HepG2 (cell line): ENCODE results near the gene CDCA4. TPM values are rescaled to one million over a fixed set of nuclear protein-coding genes. Genes with fewer than 3 reads are reported as not detected.
A peak's percentile ranks its signal among the peaks of the same experiment; 100 is the strongest.

ENCODE experiments used
- ATAC-seq: fragments of 200-7000 bp; cut with Tn5 transposase; 3 replicates; pipeline ENCODE4 v1.9.1; 2020; ENCODE audit warnings: mild to moderate bottlenecking, moderate library complexity
- BruUV-seq: library from RNA; stranded (reverse); fragments of 400-500 nt; replicated peaks from 2 replicates; lab custom pipeline; 2021; lab: Mats Ljungman, UMichigan
- CTCF ChIA-PET: fragments of 300-600 bp; formaldehyde crosslinking; extraction: SDS; loops from one replicate; lab custom pipeline; 2021; ENCODE audit warnings: low total read pairs, inconsistent platforms, low intra/inter-chr PET ratio; lab: Yijun Ruan, JAX
- POLR2A ChIA-PET: fragments of 350-600 bp; sonication (Branson Sonifier 250); formaldehyde crosslinking; loops from one replicate; lab custom pipeline; 2020; ENCODE audit warnings: antibody characterized with exemption, inconsistent platforms; lab: Yijun Ruan, JAX
- DNase-seq: peaks from one replicate; pipeline ENCODE4 v3.0.0-alpha.2; 2015; ENCODE audit warnings: low spot score
- FAIRE-seq: peaks from 3 replicates; lab custom pipeline; 2011; peaks lifted over from hg19 to GRCh38; lab: Jason Lieb, UNC
- H2AFZ ChIP-seq: one replicate; pipeline ENCODE4 v1.6.1; 2011; ENCODE audit warnings: low read length, inconsistent platforms
- H3K27ac ChIP-seq: fragments of 300-600 bp; 3 replicates; pipeline ENCODE4 v1.8.0; 2011; ENCODE audit warnings: mixed run types, mild to moderate bottlenecking, mixed read lengths, low read length, inconsistent platforms; ENCODE audit not compliant: insufficient read depth; ENCODE audit errors: extremely low read length
- H3K27me3 ChIP-seq, 2 experiments: fragments of 200-600 bp in 1 of 2; 2 replicates in 1 of 2; 3 replicates in 1 of 2; pipeline versions ENCODE4 v1.6.0 to v1.8.0; 2011; ENCODE audit warnings: low read length in 2 of 2, mild to moderate bottlenecking in 2 of 2, moderate library complexity in 2 of 2, inconsistent platforms in 1 of 2; ENCODE audit not compliant: insufficient read depth in 2 of 2, control insufficient read depth in 1 of 2
- H3K36me3 ChIP-seq, 2 experiments: fragments of 200-600 bp in 1 of 2; replicated peaks in 1 of 2; 2 replicates in 1 of 2; 3 replicates in 1 of 2; pipeline versions ENCODE4 v1.5.1 to v1.8.0; 2011; ENCODE audit warnings: low read length in 2 of 2, inconsistent platforms in 1 of 2; ENCODE audit not compliant: insufficient read depth in 2 of 2, control insufficient read depth in 1 of 2
- H3K4me1 ChIP-seq: 2 replicates; pipeline ENCODE4 v1.5.1; 2012; ENCODE audit warnings: low read length, inconsistent platforms; ENCODE audit not compliant: insufficient read depth
- H3K4me2 ChIP-seq: 2 replicates; pipeline ENCODE4 v1.6.0; 2011; ENCODE audit warnings: low read depth, low read length, inconsistent platforms
- H3K4me3 ChIP-seq, 3 experiments: fragments of 200-600 bp in 1 of 3; sonication (generic), shearing (Covaris generic) in 1 of 3; replicated peaks in 1 of 3; 2 replicates each; pipeline ENCODE4 v1.5.1; 2011 to 2016; ENCODE audit warnings: low read length in 3 of 3, inconsistent platforms in 2 of 3, low read depth in 2 of 3, mild to moderate bottlenecking in 2 of 3, control low read depth in 1 of 3, mixed read lengths in 1 of 3; ENCODE audit not compliant: insufficient read depth in 1 of 3
- H3K79me2 ChIP-seq: one replicate; pipeline ENCODE4 v1.6.1; 2011; ENCODE audit warnings: low read length, inconsistent platforms; ENCODE audit not compliant: insufficient read depth
- H3K9ac ChIP-seq: 2 replicates; pipeline ENCODE4 v1.6.0; 2011; ENCODE audit warnings: mild to moderate bottlenecking, low read depth, low read length, inconsistent platforms; ENCODE audit not compliant: insufficient read depth
- H3K9me3 ChIP-seq: 2 replicates; pipeline ENCODE4 v1.5.1; 2012; ENCODE audit warnings: mild to moderate bottlenecking, low read length
- H4K20me1 ChIP-seq: 2 replicates; pipeline ENCODE4 v1.6.0; 2011; ENCODE audit warnings: inconsistent platforms, mild to moderate bottlenecking, low read length, moderate library complexity; ENCODE audit not compliant: insufficient read depth
- AGO2 ChIP-seq: fragments of 200-400 bp; formaldehyde crosslinking; optimal IDR thresholded peaks from 2 replicates; pipeline ENCODE3; 2017; ENCODE audit warnings: mild to moderate bottlenecking, low read depth, low read length, moderate library complexity
- ATF5 ChIP-seq: sonication (generic); formaldehyde crosslinking; IDR thresholded peaks from 2 replicates; pipeline ENCODE4 v1.4.0; 2020; ENCODE audit warnings: mild to moderate bottlenecking, low read depth, missing genetic modification reagents
- DBP ChIP-seq: sonication (generic); formaldehyde crosslinking; IDR thresholded peaks from 2 replicates; pipeline ENCODE4 v1.4.0; 2020; ENCODE audit warnings: missing genetic modification reagents; ENCODE audit errors: not compliant biosample characterization
- EED ChIP-seq: sonication (generic); formaldehyde crosslinking; IDR thresholded peaks from 2 replicates; pipeline ENCODE4 v1.5.0; 2020; ENCODE audit warnings: mild to moderate bottlenecking, missing genetic modification reagents
- POLR2G ChIP-seq: fragments of 200-400 bp; formaldehyde crosslinking; IDR thresholded peaks from 2 replicates; pipeline ENCODE4 v1.6.1; 2018; ENCODE audit warnings: mild to moderate bottlenecking, low read depth, low read length, moderate library complexity
- PRMT3 ChIP-seq: sonication (generic); formaldehyde crosslinking; IDR thresholded peaks from 2 replicates; pipeline ENCODE4 v1.8.1; 2022; ENCODE audit warnings: low read depth, mild to moderate bottlenecking, moderate library complexity, missing genetic modification reagents, borderline replicate concordance
- SIN3A ChIP-seq: IDR thresholded peaks from 2 replicates; pipeline ENCODE4 v1.6.1; 2011; ENCODE audit warnings: low read depth, mild to moderate bottlenecking, control low read depth, low read length, borderline replicate concordance
- SKI ChIP-seq: fragments of 450-650 bp; IDR thresholded peaks from one replicate; pipeline ENCODE4 v1.6.1; 2018; ENCODE audit warnings: mild to moderate bottlenecking; ENCODE audit not compliant: partially characterized antibody
- SP1 ChIP-seq, 2 experiments: fragments of 450-650 bp in 1 of 2; sonication (generic) in 1 of 2; formaldehyde crosslinking in 1 of 2; IDR thresholded peaks; 2 replicates each; pipeline versions ENCODE4 v1.4.0 to v1.6.1; 2016 to 2020; ENCODE audit warnings: missing genetic modification reagents in 1 of 2
- TMF1 ChIP-seq: sonication (generic); formaldehyde crosslinking; IDR thresholded peaks from 2 replicates; pipeline ENCODE4 v1.8.1; 2022; ENCODE audit warnings: low read depth, missing genetic modification reagents
- ZBTB39 ChIP-seq: sonication (generic); formaldehyde crosslinking; IDR thresholded peaks from 2 replicates; pipeline ENCODE4 v1.5.0; 2020; ENCODE audit warnings: missing genetic modification reagents
- ZFX ChIP-seq: sonication (generic); formaldehyde crosslinking; IDR thresholded peaks from 2 replicates; pipeline ENCODE4 v1.4.0; 2020; ENCODE audit warnings: mild to moderate bottlenecking, low read depth, missing genetic modification reagents, moderate library complexity
- ZFY ChIP-seq: sonication (generic); formaldehyde crosslinking; IDR thresholded peaks from 2 replicates; pipeline ENCODE4 v1.4.0; 2020; ENCODE audit warnings: missing genetic modification reagents
- ZNF101 ChIP-seq: sonication (generic); formaldehyde crosslinking; IDR thresholded peaks from 2 replicates; pipeline ENCODE4 v1.4.0; 2020; ENCODE audit warnings: mild to moderate bottlenecking, low read depth, missing genetic modification reagents, borderline replicate concordance
- ZNF124 ChIP-seq: sonication (generic); formaldehyde crosslinking; IDR thresholded peaks from 2 replicates; pipeline ENCODE4 v1.4.0; 2020; ENCODE audit warnings: missing genetic modification reagents
- ZNF136 ChIP-seq: sonication (generic); formaldehyde crosslinking; IDR thresholded peaks from 2 replicates; pipeline ENCODE4 v1.8.1; 2022; ENCODE audit warnings: low read depth, mild to moderate bottlenecking, moderate library complexity, missing genetic modification reagents
- ZNF607 ChIP-seq: sonication (generic); formaldehyde crosslinking; IDR thresholded peaks from 2 replicates; pipeline ENCODE4 v1.5.1; 2020; ENCODE audit warnings: missing genetic modification reagents, mild to moderate bottlenecking, borderline replicate concordance
- ZNF672 ChIP-seq: sonication (generic); formaldehyde crosslinking; IDR thresholded peaks from 2 replicates; pipeline ENCODE4 v1.8.1; 2022; ENCODE audit warnings: missing genetic modification reagents
- ZNF709 ChIP-seq: sonication (generic); formaldehyde crosslinking; IDR thresholded peaks from 2 replicates; pipeline ENCODE4 v1.5.0; 2020; ENCODE audit warnings: mild to moderate bottlenecking, missing genetic modification reagents
- ZNF724P ChIP-seq: sonication (generic); formaldehyde crosslinking; IDR thresholded peaks from 2 replicates; pipeline ENCODE4 v1.8.0; 2022; ENCODE audit warnings: missing genetic modification reagents, borderline replicate concordance
- ZNF777 ChIP-seq: sonication (generic); formaldehyde crosslinking; IDR thresholded peaks from 2 replicates; pipeline ENCODE4 v1.4.0; 2020; ENCODE audit warnings: missing genetic modification reagents
- WGBS: methylation state at CpG from one replicate; pipeline ENCODE4 v1.1.6; 2017; ENCODE audit warnings: low lambda C conversion rate; 5-methylcytosine and 5-hydroxymethylcytosine counted together
- in situ Hi-C: cut with HindIII; loops from 2 replicates; pipeline ENCODE4 v1.10.0; 2017; ENCODE audit warnings: low pct_unique_long_range_greater_than_20kb; ENCODE audit not compliant: extremely low pct_ligation_motif_present
- intact Hi-C: fragments of 100-400 bp; cut with micrococcal nuclease; formaldehyde crosslinking; loops from one replicate; pipeline ENCODE4 v1.10.0; 2022; ENCODE audit not compliant: unreplicated experiment
- polyA plus RNA-seq, 8 experiments: library from polyadenylated mRNA; depleted of rRNA in 3 of 8; stranded (reverse) in 7 of 8; unstranded in 1 of 8; fragments of >200 nt; fragmentation: Illumina TruSeq in 4 of 8; extraction: Trizol in 4 of 8; gene quantifications; 2 replicates each; pipeline versions ENCODE4 v1.2.1 to v1.2.3, GENCODE V29; 2011 to 2016; ENCODE audit warnings: low read depth in 4 of 8, missing spikeins in 1 of 8, mixed read lengths in 1 of 8; ENCODE audit not compliant: insufficient read depth in 1 of 8
- total RNA-seq, 5 experiments: library from RNA; depleted of rRNA; stranded (reverse); fragments of >200 nt; fragmentation: Illumina TruSeq; extraction: Trizol; gene quantifications; 2 replicates each; pipeline ENCODE4 v1.2.3, GENCODE V29; 2016; ENCODE audit warnings: low read depth in 1 of 5

The CDCA4 gene
- total and polyA plus RNA-seq, 2 of the 13 experiments (the other 11 are each of a cell fraction or from before 2014, with no cell fraction given), result 19.7 to 43.1 TPM

- DNase-seq, result no peak
- 0 out of 2 replicates have a peak, but pooled peaks cover 6% of the 10 kb centered on the region for H4K20me1 ChIP-seq
- H3K36me3 ChIP-seq, result peaks cover 13 to 28% of the 10 kb centered on the region in 2 experiments; a peak in 4 of 5 replicates
- H3K4me1 ChIP-seq, result 0 out of 2 replicates have a peak, but pooled peaks cover 7% of the 10 kb centered on the region
- no peak overlapping the region for H3K4me2 ChIP-seq
- H2AFZ ChIP-seq, result no peak overlapping the region
- H3K9me3 ChIP-seq, result no peaks in the 10 kb centered on the region
- ATAC-seq, result peak; percentile 16
- POLR2A ChIA-PET, result no interaction called here
- H3K4me3 ChIP-seq, result no peak overlapping the region
- intact Hi-C loops, result no loop called here
- peaks cover 5% of the 10 kb centered on the region for H3K79me2 ChIP-seq
- no peak overlapping the region for H3K9ac ChIP-seq
- FAIRE-seq, result no peak
- no TSS peak for BruUV-seq
- H3K27me3 ChIP-seq, result no peaks in the 10 kb centered on the region
- H3K27ac ChIP-seq, result no peak overlapping the region
- 96% methylated on average over 14 of the region's 21 CpGs for WGBS
- in situ Hi-C loops, result no loop called here
- CTCF ChIA-PET, result interaction anchor here (0.8 kb wide), 1 partner anchor 38 kb away, joined by 3 read pairs; no protein-coding TSS in a partner anchor
- TF ChIP-seq TMF1 (CRISPR knock-in tag), result 0 out of 2 replicates have a peak, but pooled peaks have one; percentile 19
- TF ChIP-seq ZNF672 (CRISPR knock-in tag), result no peak
- 0 out of 2 replicates have a peak, but pooled peaks have one; percentile 24 for TF ChIP-seq ZFY (CRISPR knock-in tag)
- TF ChIP-seq ZNF124, result no peak
- no peak for TF ChIP-seq ZBTB39 (CRISPR knock-in tag)
- TF ChIP-seq ATF5, result no peak
- TF ChIP-seq SP1 (IDR thresholded peaks at IDR 0.05), result no peak
- TF ChIP-seq SP1 (CRISPR knock-in tag; IDR thresholded peaks at IDR 0.05), result no peak
- no peak for TF ChIP-seq SKI
- no peak for TF ChIP-seq ZNF724P (CRISPR knock-in tag)
- TF ChIP-seq ZNF607 (CRISPR knock-in tag), result no peak
- no peak for TF ChIP-seq ZNF777 (CRISPR knock-in tag)
- TF ChIP-seq PRMT3 (CRISPR knock-in tag), result no peak
- TF ChIP-seq POLR2G, result peak; percentile 9
- no peak for TF ChIP-seq DBP
- TF ChIP-seq AGO2, result peak; percentile 70
- TF ChIP-seq SIN3A, result no peak
- no peak for TF ChIP-seq ZNF136 (CRISPR knock-in tag)
- 0 out of 2 replicates have a peak, but pooled peaks have one; percentile 16 for TF ChIP-seq ZFX (CRISPR knock-in tag)
- no peak for TF ChIP-seq ZNF709
- no peak for TF ChIP-seq ZNF101
- no peak for TF ChIP-seq EED (CRISPR knock-in tag)
Observed at GRCh38 chr14:105006831-105007592, 13.9 kb downstream of the CDCA4 start.
